Spleen (tissue), 7 donors: ENCODE results near the gene STAU1.
"Not testable (repeated sequence)": the region's sequence is repeated elsewhere in the genome, so short reads cannot be mapped to it uniquely, and the experiment has no call there.

Source experiments
- CTCF ChIP-seq, 11 experiments: fragments of 200-600 bp in 7 of 11; fragments of 450-650 bp in 4 of 11; sonication (generic) in 4 of 11; IDR thresholded peaks in 8 of 11; conservative IDR thresholded peaks in 3 of 11; 1 replicate in 7 of 11; 2 replicates in 4 of 11; pipeline versions ENCODE4 v1.4.0 to v1.8.0; 2016 to 2021; ENCODE audit warnings: antibody characterized with exemption in 11 of 11, inconsistent platforms in 4 of 11, mild to moderate bottlenecking in 1 of 11
- POLR2A ChIP-seq, 3 donors: fragments of 450-650 bp; IDR thresholded peaks; one replicate each; pipeline ENCODE4 v1.5.1; 2017; ENCODE audit warnings: antibody characterized with exemption in 3 of 3, mild to moderate bottlenecking in 1 of 3
- POLR2AphosphoS5 ChIP-seq, 3 donors: sonication (generic); formaldehyde crosslinking; IDR thresholded peaks; one replicate each; pipeline ENCODE4 v1.5.1; 2017; ENCODE audit warnings: antibody characterized with exemption in 3 of 3
- donor health status: DM: no; HTN: no; CAD: no; lungs with moderate emphysema.
- donor health status: DM: no; HTN: no; CAD: no.
- donor health status: DM: no; HTN: no; CAD: no.

DNA sequence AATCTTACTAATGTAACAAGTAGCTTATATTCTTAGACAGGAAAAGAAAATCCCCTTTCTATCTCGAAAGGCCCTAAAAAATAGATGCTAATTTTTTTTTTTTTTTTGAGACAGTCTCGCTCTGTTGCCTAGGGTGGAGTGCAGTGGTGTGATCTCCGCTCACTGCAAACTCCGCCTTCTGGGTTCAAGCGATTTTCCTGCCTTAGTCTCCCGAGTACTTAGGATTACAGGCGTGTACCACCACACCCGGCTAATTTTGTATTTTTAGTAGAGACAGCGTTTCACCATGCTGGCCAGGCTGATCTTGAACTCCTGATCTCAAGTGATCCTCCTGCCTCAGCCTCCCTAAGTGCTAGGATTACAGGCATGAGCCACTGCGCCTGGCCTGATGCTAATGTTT lies 19.3 kb downstream of the STAU1 start:
- TF ChIP-seq POLR2A (IDR thresholded peaks at IDR 0.05); CTCF (IDR thresholded peaks at IDR 0.05 in 8 of 11, conservative IDR thresholded peaks at IDR 0.05 in 3 of 11); POLR2AphosphoS5 (IDR thresholded peaks at IDR 0.05): not testable (repeated sequence)
